Stimulated activated CD8-positive, alpha-beta memory T cell treated with anti-CD3 and anti-CD28 coated beads, Interleukin-15, amount 100 ng/mL, for 24 hours (primary cell): ENCODE measurements around the gene HIPK3.

Source experiments
- DNase-seq: peaks from one replicate; pipeline ENCODE4 v3.0.0-alpha.2; 2020; ENCODE audit warnings: low read depth

Gene HIPK3

DNA sequence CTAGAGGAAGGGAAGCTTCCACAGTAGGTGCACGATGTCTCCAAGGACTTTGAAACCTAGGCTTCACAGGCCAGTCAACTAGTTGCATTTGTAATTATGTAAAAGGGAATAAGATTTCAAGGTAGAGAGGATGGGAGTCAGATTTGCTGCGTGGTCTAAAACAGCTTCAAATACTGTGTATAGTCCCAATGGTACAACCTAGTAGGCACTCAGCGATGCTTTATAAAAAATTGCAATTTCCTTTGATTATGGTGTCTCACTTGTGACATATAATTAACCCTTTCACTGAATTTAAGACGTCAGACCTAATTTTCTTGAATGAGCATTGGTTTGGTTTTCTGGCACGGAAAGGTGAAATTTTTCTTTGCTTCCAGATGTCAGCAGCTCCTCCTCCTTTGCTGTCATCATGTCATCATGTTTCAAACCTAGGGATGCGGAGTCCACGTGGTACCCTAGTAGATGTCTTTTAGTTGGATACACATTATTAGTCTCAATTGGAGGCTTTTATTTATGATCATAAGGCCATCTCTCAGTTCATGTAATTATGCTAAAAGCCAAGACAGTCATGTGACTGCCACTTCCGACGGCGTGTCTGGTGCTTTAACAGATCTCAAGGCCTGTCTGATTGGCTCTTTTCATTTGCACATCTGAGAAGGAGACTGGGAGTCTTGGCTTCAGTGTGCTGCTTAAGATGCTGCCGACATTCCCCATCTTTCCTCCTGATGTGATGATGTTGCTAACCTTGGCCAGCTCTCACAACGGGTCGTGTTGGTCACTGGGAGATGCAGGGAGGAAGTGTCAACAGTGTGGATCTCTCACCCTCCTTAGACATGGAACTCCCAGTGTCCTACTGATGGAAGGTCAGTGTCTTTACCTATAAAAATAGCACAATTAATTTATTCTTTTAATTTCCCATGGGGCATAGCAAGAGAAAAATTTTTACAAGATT, 134.0 kb downstream of the HIPK3 start:
- DNase-seq: no peak

DNA sequence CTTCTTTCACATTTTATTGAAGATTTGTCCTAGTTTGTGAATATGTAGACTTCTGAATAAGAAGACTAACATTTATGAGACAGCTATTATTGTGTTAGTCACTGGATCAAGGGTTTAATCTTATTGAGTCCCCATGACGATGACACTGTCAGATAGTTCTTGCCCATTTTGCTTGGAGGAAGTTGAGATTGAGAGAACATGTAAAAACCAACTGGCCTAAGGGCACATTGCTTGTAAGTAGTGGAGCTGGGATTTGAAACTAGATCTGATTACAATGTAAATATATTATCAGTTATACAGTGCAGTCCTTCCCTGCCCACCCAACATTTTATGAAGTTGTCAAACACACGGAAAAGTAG, 134.7 kb downstream of the HIPK3 start:
- DNase-seq: no peak

DNA sequence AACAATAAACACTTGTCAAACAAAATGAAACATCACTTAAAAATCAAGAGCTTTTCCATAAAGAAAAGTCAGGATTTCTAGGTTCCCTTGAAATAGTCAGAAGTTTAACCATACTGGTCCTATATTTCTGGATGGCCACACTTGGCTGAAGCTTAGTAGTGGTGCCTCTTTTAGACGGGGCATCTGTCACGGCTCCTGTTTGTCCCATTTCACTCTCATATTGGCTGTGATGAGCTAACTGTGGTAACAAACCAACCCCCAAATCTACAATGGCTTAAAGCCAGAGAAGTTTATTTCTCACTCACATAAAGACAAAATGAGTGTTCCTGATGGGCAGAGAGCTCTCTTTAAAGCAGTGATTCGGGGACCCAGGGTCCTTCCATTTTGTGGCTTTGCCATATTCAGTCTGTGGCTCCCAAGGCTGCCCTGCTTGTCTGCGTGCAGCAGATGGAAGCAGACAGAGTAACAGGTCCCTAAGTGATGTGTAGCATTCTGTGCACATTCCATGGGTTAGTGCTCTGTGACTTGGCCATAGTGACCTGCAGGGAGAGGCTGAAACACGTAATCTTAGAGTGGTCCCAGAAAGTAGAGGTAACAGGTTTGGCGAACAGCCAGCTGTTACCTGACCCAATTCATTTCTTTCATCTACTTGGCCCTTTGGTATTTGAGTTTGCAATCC, 137.4 kb downstream of the HIPK3 start:
- no peak for DNase-seq

DNA sequence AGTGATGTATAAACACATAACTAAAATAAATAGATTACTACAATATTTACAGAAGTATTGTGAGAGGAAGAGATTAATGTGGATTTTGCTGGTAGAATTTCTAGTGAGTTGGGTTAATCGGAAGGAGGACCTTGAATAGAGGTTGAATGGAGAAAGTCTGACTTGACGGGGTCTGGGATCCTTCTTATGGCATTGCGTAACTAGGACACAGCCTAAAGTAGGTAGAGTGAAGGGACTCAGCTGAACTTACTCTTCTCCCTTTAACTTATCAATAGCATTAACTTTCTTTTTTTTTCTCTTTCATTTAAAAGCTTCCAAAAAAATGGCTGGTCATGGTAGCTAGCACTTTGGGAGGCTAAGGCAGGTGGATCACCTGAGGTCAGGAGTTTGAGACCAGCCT, 139.2 kb downstream of the HIPK3 start:
- DNase-seq: no peak

DNA sequence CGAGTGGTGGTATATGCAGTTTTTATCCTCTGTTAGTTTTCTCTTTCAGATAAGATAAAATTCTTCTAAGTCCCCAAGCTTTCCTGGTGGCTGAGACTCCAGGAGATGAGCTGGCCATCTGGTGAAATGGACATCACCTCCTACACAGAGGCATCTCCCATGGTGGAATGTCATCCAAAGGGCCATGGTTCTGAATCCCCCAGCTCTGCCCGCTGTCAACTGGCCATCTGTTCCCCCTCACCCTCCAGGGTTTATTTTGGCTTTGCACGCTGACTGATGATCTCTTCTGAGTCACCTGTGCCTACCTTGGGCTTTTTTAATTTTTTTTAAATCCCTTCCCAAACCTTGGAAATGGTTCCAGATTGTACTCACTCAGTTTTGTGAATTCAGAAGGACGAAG, 142.2 kb downstream of the HIPK3 start:
- DNase-seq: no peak

DNA sequence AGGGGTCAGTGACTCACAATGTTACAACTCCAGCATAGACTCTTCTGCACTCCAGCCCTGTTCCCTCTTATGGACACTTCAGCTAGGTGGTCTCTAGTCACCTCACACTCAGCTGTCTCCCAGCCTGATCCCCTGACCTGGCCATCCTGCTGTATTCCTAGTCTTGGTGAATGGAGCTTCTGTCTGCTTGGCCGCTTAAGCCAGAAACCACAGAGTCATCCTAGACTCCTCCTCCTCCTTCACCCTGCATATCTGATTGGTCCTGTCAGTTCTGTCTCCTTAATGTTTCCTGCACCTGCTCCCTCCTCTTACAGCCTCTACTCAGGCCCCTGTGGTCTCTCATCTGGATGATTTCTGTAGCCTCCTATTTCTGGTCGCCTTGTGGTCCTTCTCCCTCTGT, 144.9 kb downstream of the HIPK3 start:
- DNase-seq: no peak

DNA sequence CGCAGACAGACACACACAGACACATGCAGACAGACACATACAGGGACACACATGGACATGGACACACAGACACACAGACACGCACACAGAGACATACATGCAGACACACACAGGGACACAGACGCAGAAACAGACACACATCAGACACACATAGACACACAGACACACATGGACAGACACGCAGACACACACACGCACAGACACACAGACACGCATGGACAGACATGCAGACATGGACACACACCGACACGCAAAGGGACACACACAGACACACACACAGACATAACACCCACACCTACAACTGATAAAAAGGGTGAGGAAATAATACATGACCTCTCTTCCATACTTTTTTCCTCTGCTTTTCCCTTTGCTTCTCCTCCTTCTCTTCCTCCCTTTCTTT, 146.2 kb downstream of the HIPK3 start:
- DNase-seq: no peak

DNA sequence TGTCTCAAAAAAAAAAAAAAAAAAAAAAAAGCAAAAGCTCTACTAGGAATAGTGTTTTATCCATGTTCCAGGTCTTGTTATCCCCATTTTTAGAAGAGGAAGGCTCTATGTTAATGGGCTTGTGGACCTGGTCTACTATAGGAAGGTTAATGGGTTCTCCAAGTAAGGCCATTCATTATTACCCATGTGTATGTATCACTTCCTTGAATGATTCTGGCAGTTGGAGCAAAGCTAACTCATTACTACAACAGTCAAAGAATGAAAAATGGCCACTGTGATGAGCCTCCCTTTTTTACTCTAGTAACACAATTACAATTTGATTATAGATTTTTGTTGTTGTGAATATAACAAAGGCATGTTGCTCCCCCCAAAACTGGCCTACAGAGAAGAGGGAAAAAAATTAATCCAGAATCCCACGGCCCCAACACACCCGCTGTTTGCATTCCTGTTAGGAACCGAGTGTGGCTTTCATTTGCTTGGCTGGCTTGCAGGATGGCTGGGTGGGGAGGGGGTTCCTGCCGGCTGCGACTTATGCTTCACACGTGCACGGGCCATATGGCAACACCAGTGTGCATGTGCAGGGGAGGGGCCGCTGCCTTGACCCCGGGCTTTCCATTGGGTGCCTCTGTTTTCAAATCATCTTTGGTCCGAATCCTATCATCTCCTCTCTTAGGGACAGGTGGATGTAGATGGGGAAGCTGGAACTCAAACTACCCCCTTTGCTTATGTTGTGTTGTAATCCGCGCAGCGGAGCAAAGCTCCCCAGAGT, 148.8 kb downstream of the HIPK3 start:
- no peak for DNase-seq
